HCT116 (cell line): ENCODE measurements around the gene MED25.

Experiments used
- CEBPB ChIP-seq: IDR thresholded peaks from 2 replicates; pipeline ENCODE4 v1.6.1; 2012; ENCODE audit warnings: low read depth
- CTCF ChIP-seq, 3 experiments: fragments of 200-600 bp in 1 of 3; sonication (generic) in 1 of 3; IDR thresholded peaks in 2 of 3; conservative IDR thresholded peaks in 1 of 3; 2 replicates each; pipeline ENCODE4 v1.5.1; 2012 to 2017; ENCODE audit warnings: low read depth in 2 of 3, low read length in 2 of 3, antibody characterized with exemption in 1 of 3, borderline replicate concordance in 1 of 3, control low read depth in 1 of 3, mild to moderate bottlenecking in 1 of 3, mixed read lengths in 1 of 3, mixed run types in 1 of 3, moderate library complexity in 1 of 3; ENCODE audit not compliant: insufficient read depth in 1 of 3

DNA sequence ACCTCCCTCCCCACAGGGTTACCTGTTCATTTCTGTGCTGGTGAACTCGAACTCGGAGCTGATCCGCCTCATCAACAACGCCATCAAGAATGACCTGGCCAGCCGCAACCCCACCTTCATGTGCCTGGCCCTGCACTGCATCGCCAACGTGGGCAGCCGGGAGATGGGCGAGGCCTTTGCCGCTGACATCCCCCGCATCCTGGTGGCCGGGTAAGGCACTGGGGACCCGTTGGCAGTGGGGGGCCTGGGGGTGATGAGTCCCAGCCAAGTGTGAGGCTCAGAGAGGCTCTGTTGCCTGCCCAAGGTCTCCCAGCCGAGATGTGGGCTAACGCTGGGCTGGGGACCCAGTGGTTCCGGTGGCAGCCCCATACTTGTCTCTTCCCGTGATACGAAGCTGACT lies 35.6 kb upstream of the MED25 start:
- TF ChIP-seq CTCF (IDR thresholded peaks at IDR 0.05 in 2 of 3, conservative IDR thresholded peaks at IDR 0.05 in 1 of 3; ENCODE audit: borderline replicate concordance in 1 of 3, insufficient read depth in 1 of 3, low read depth in 2 of 3, low read length in 2 of 3) (no peak), CEBPB (no peak)
